IMR-90 (cell line): ENCODE measurements around the gene LRFN2. TPM values are rescaled to one million over a fixed set of nuclear protein-coding genes. Genes with fewer than 3 reads are reported as not detected.

ENCODE experiments used
- ATAC-seq: fragments of 200-7000 bp; cut with Tn5 transposase; 2 replicates; pipeline ENCODE4 v1.9.1; 2020; ENCODE audit warnings: low read depth, mild to moderate bottlenecking, moderate library complexity
- BruUV-seq: library from RNA; stranded (reverse); fragments of 400-500 nt; replicated peaks from 2 replicates; lab custom pipeline; 2021; lab: Mats Ljungman, UMichigan
- CTCF ChIA-PET: fragments of 300-600 bp; formaldehyde crosslinking; extraction: SDS; loops from one replicate; lab custom pipeline; 2021; ENCODE audit warnings: antibody characterized with exemption; lab: Yijun Ruan, JAX
- POLR2A ChIA-PET: fragments of 300-600 bp; sonication (Branson Sonifier 250); formaldehyde crosslinking; loops from one replicate; lab custom pipeline; 2022; ENCODE audit warnings: antibody characterized with exemption; ENCODE audit not compliant: unreplicated experiment; lab: Charles Lee
- DNase-seq: peaks from one replicate; pipeline ENCODE4 v3.0.0; 2013
- H2AFZ ChIP-seq: replicated peaks from 2 replicates; pipeline ENCODE3; 2013; ENCODE audit warnings: low read length, mild to moderate bottlenecking; ENCODE audit not compliant: poor library complexity
- H2AK5ac ChIP-seq: 2 replicates; pipeline ENCODE4 v1.6.1; 2013; ENCODE audit warnings: low read depth, low read length, inconsistent platforms
- H2AK9ac ChIP-seq: replicated peaks from 2 replicates; pipeline ENCODE3; 2013; ENCODE audit warnings: mild to moderate bottlenecking, low read depth, low read length, moderate library complexity; ENCODE audit not compliant: poor library complexity
- H2BK120ac ChIP-seq: 2 replicates; pipeline ENCODE4 v1.6.1; 2013; ENCODE audit warnings: low read depth, low read length, inconsistent platforms
- H2BK15ac ChIP-seq: 3 replicates; pipeline ENCODE4 v1.6.1; 2013; ENCODE audit warnings: low read depth, low read length, inconsistent platforms
- H2BK20ac ChIP-seq: 2 replicates; pipeline ENCODE4 v1.6.1; 2013; ENCODE audit warnings: low read depth, mild to moderate bottlenecking, inconsistent platforms, low read length, moderate library complexity
- H2BK5ac ChIP-seq: 2 replicates; pipeline ENCODE4 v1.6.1; 2013; ENCODE audit warnings: mild to moderate bottlenecking, low read depth, low read length, inconsistent platforms; ENCODE audit not compliant: poor library complexity, severe bottlenecking
- H3K14ac ChIP-seq: replicated peaks from 2 replicates; pipeline ENCODE4 v1.6.1; 2013; ENCODE audit warnings: low read depth, low read length, inconsistent platforms
- H3K18ac ChIP-seq: 2 replicates; pipeline ENCODE4 v1.6.1; 2013; ENCODE audit warnings: low read depth, low read length, control low read depth
- H3K23ac ChIP-seq: 2 replicates; pipeline ENCODE4 v1.6.1; 2013; ENCODE audit warnings: low read depth, low read length, inconsistent platforms
- H3K27ac ChIP-seq: 2 replicates; pipeline ENCODE4 v1.5.1; 2013; ENCODE audit warnings: mild to moderate bottlenecking, control low read depth, low read length; ENCODE audit not compliant: insufficient read depth
- H3K27me3 ChIP-seq: 2 replicates; pipeline ENCODE4 v1.6.1; 2013; ENCODE audit warnings: low read length; ENCODE audit not compliant: control insufficient read depth, insufficient read depth
- H3K36me3 ChIP-seq: 2 replicates; pipeline ENCODE4 v1.6.1; 2013; ENCODE audit warnings: low read length, mixed read lengths; ENCODE audit not compliant: control insufficient read depth, insufficient read depth
- H3K4ac ChIP-seq: 2 replicates; pipeline ENCODE4 v1.6.1; 2013; ENCODE audit warnings: low read depth, low read length, inconsistent platforms
- H3K4me1 ChIP-seq: 2 replicates; pipeline ENCODE4 v1.6.1; 2013; ENCODE audit warnings: low read length, mixed read lengths; ENCODE audit not compliant: control insufficient read depth, insufficient read depth
- H3K4me2 ChIP-seq: 2 replicates; pipeline ENCODE4 v1.6.1; 2013; ENCODE audit warnings: low read depth, mild to moderate bottlenecking, control low read depth, low read length, moderate library complexity
- H3K4me3 ChIP-seq: 2 replicates; pipeline ENCODE4 v1.5.1; 2013; ENCODE audit warnings: low read depth, mild to moderate bottlenecking, control low read depth, low read length, moderate library complexity; ENCODE audit not compliant: insufficient read depth
- H3K56ac ChIP-seq: 2 replicates; pipeline ENCODE4 v1.6.1; 2013; ENCODE audit warnings: low read length, inconsistent platforms; ENCODE audit not compliant: insufficient read depth; ENCODE audit errors: extremely low read depth
- H3K79me1 ChIP-seq, 2 experiments: 2 replicates each; pipeline ENCODE4 v1.6.1; 2013; ENCODE audit warnings: low read length in 2 of 2, inconsistent platforms in 1 of 2, low read depth in 1 of 2
- H3K9ac ChIP-seq: 2 replicates; pipeline ENCODE4 v1.6.1; 2013; ENCODE audit warnings: low read depth, low read length, control low read depth
- H3K9me1 ChIP-seq: 2 replicates; pipeline ENCODE4 v1.6.1; 2013; ENCODE audit warnings: low read length, inconsistent platforms; ENCODE audit not compliant: insufficient read depth
- H3K9me3 ChIP-seq: 2 replicates; pipeline ENCODE4 v1.6.1; 2013; ENCODE audit warnings: low read length; ENCODE audit not compliant: control insufficient read depth, insufficient read depth
- H4K20me1 ChIP-seq: 2 replicates; pipeline ENCODE4 v1.6.1; 2013; ENCODE audit warnings: low read length, inconsistent platforms; ENCODE audit not compliant: insufficient read depth
- H4K5ac ChIP-seq: 2 replicates; pipeline ENCODE4 v1.6.1; 2013; ENCODE audit warnings: mild to moderate bottlenecking, low read depth, low read length, control low read depth
- H4K8ac ChIP-seq, 2 experiments: 2 replicates each; pipeline ENCODE4 v1.6.1; 2013; ENCODE audit warnings: low read depth in 2 of 2, low read length in 2 of 2, control low read depth in 1 of 2, inconsistent platforms in 1 of 2
- H4K91ac ChIP-seq: 2 replicates; pipeline ENCODE4 v1.6.1; 2013; ENCODE audit warnings: low read depth, low read length, inconsistent platforms; ENCODE audit not compliant: insufficient read depth
- CHD1 ChIP-seq: IDR thresholded peaks from 2 replicates; pipeline ENCODE4 v1.6.1; 2012; ENCODE audit warnings: low read depth, low read length, improper control_type of control experiment
- FOS ChIP-seq: fragments of 150-350 bp; IDR thresholded peaks from 2 replicates; pipeline ENCODE4 v1.6.1; 2016; ENCODE audit warnings: low read depth, low read length
- SMC3 ChIP-seq: fragments of 150-350 bp; IDR thresholded peaks from 2 replicates; pipeline ENCODE4 v1.6.1; 2016; ENCODE audit warnings: low read depth, mild to moderate bottlenecking, antibody characterized with exemption, low read length, moderate library complexity
- WGBS, 2 experiments: methylation state at CpG; one replicate each; pipeline versions ENCODE4 v1.1.5 to v1.1.7; 2013; ENCODE audit warnings: missing lambda C conversion rate in 2 of 2; ENCODE audit not compliant: insufficient read length in 1 of 2; ENCODE audit errors: extremely low coverage in 2 of 2; 5-methylcytosine and 5-hydroxymethylcytosine counted together
- dilution Hi-C: fragments of 300-500 bp; cut with HindIII; formaldehyde crosslinking; loops from one replicate; pipeline ENCODE4 v1.14.3; 2018; ENCODE audit warnings: low sequenced_read_pairs; ENCODE audit not compliant: unreplicated experiment
- in situ Hi-C: fragments of 300-500 bp; cut with MboI; formaldehyde crosslinking; loops from 3 replicates; pipeline ENCODE4 v1.14.3; 2019; ENCODE audit warnings: low sequenced_read_pairs, inconsistent platforms, mixed read lengths
- intact Hi-C: fragments of 100-400 bp; cut with micrococcal nuclease; formaldehyde crosslinking; loops from 2 replicates; pipeline ENCODE4 v1.10.0; 2022
- polyA plus RNA-seq, 3 experiments: library from polyadenylated mRNA; depleted of rRNA; stranded (reverse); fragments of >200 nt; gene quantifications; 2 replicates each; pipeline ENCODE4 v1.2.3, GENCODE V29; 2012; ENCODE audit warnings: low replicate concordance in 1 of 3
- total RNA-seq: library from RNA; depleted of rRNA; stranded (reverse); fragments of >200 nt; gene quantifications from 2 replicates; pipeline ENCODE4 v1.2.3, GENCODE V29; 2012

LRFN2 gene
- total and polyA plus RNA-seq, 2 of the 4 experiments (the other 2 are of a cell fraction): not detected

DNA sequence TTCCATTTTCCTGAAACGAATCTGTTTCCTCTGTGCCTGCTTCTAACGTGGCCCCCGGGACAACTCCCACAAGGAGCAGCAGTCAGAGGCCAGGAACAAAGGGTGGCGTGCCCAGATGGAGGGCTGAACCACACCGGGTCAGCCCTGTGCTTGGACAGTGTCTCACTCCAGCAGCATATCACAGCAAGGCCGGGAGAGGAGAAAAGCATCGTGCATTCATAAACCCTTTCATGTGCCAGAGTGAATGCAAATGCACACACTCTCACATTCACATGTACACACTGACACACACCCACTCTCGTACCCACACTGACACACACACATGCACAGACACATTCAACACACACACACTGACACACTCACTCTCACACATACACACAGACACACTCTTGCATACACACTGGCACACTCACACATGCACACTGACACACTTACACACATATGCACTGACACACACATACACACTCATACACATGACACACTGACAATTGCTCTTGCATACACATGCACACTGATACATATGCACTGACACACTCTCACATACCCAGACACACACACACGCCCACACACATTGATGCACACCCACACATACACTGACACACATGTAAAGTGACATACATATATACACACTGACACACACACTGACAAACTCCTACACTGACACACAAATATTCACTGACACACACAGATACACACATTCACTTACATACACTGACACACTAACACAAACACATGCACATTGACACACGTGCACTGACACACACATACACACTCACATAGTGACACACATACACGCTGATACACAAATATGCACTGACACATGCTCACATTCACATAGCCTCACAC lies 237.0 kb downstream of the LRFN2 start (continued):
- no peak for TF ChIP-seq SMC3

DNA sequence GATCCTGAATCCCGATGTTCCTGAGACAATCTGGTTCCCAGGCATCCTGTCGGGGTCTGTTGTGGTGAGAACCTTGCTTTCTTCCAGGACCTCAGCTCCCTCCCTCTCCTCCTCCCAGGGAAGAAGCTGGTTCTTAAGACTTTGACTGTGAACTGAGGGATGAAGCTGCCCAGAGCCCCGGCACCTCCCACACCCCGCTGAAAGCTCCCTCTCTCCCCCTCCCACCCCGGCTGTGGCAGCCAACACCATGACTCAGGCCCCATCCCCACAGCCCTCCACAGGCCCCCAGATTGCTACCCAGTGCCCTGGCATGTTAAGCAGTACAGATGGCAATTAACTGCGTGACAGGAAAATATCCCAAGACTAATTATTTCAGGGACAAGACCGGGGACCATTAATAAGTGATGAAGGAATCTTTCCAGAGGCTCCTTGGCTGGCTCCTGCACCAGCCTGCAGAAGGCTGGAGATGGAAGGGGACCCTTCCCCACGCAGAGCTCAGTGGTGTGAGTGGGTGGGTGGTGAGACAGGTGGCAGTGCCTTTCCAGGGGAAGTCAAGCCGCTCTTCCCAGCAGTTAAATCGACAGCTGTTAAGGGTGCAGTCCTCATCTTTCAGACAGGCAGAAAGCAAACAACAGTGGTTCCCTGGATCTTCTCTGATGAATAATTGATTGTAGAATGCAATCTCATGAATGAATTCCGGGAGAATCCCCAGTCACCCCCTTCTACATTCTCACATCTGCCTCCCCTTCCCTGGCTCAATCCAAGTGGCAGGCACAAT lies 237.9 kb downstream of the LRFN2 start:
- no peak overlapping the region for H3K27ac ChIP-seq
- CTCF ChIA-PET: no interaction called here
- H4K91ac ChIP-seq: no peak overlapping the region

More for the DNA sequence above, 237.9 kb downstream of the LRFN2 start:
- Histone ChIP-seq H4K8ac (no peak overlapping the region), H3K4ac (no peak overlapping the region), H4K20me1 (no peaks in the 10 kb centered on the region), H2BK20ac (no peak overlapping the region), H3K9ac (no peak overlapping the region), H3K23ac (no peak overlapping the region), H3K9me3 (no peaks in the 10 kb centered on the region), H2AK5ac (no peak overlapping the region), H3K27me3 (no peaks in the 10 kb centered on the region), H3K79me1 (no peaks in the 10 kb centered on the region), H3K14ac (no peak overlapping the region), H2AFZ (no peak overlapping the region), H3K4me1 (no peaks in the 10 kb centered on the region), H3K4me3 (no peak overlapping the region), H3K9me1 (no peaks in the 10 kb centered on the region), H4K5ac (no peak overlapping the region), H2BK120ac (no peak overlapping the region), H3K4me2 (no peak overlapping the region), H3K18ac (no peak overlapping the region), H3K56ac (no peak overlapping the region), H3K36me3 (no peaks in the 10 kb centered on the region), H2AK9ac (no peak overlapping the region), H2BK5ac (no peak overlapping the region), H2BK15ac (no peak overlapping the region)
- in situ Hi-C loops: no loop called here
- ATAC-seq (no peak), DNase-seq (no peak)
- WGBS, 2 experiments: no CpG with 5 or more reads among the region's 11 CpGs
- no TSS peak for BruUV-seq
- intact Hi-C loops: no loop called here
- POLR2A ChIA-PET: no interaction called here
- dilution Hi-C loops: no loop called here
- TF ChIP-seq CHD1: no peak
- TF ChIP-seq FOS: no peak
